Endothelial cell (in vitro differentiated cells): Measurements from ENCODE around the gene FAM9C. TPM values are rescaled to one million over a fixed set of nuclear protein-coding genes. Genes with fewer than 3 reads are reported as not detected.

Experiments
- DNase-seq: peaks from one replicate; pipeline ENCODE4 v3.0.0; 2021; ENCODE audit warnings: low spot score
- H3K27ac Mint-ChIP-seq: one replicate; pipeline ENCODE4 v1.8.0; 2021; ENCODE audit warnings: mixed read lengths, inconsistent platforms; ENCODE audit not compliant: unreplicated experiment
- H3K27me3 Mint-ChIP-seq: one replicate; pipeline ENCODE4 v1.8.0; 2021; ENCODE audit warnings: mild to moderate bottlenecking, moderate library complexity, mixed read lengths, inconsistent platforms; ENCODE audit not compliant: unreplicated experiment
- H3K36me3 Mint-ChIP-seq: one replicate; pipeline ENCODE4 v1.8.0; 2021; ENCODE audit warnings: mild to moderate bottlenecking, low read depth, mixed read lengths, inconsistent platforms; ENCODE audit not compliant: unreplicated experiment
- H3K4me1 Mint-ChIP-seq: one replicate; pipeline ENCODE4 v1.8.0; 2021; ENCODE audit warnings: mild to moderate bottlenecking, mixed read lengths, inconsistent platforms; ENCODE audit not compliant: unreplicated experiment
- H3K4me3 Mint-ChIP-seq: one replicate; pipeline ENCODE4 v1.8.0; 2021; ENCODE audit warnings: mild to moderate bottlenecking, mixed read lengths, inconsistent platforms; ENCODE audit not compliant: unreplicated experiment
- H3K9me3 Mint-ChIP-seq: one replicate; pipeline ENCODE4 v1.8.0; 2021; ENCODE audit warnings: mixed read lengths, inconsistent platforms; ENCODE audit not compliant: unreplicated experiment
- CTCF ChIP-seq: fragments of 200-600 bp; sonication (generic); IDR thresholded peaks from one replicate; pipeline ENCODE4 v1.5.0; 2021; ENCODE audit warnings: antibody characterized with exemption; ENCODE audit not compliant: unreplicated experiment
- total RNA-seq: library from RNA; stranded (reverse); fragmentation: NEBNext Ultra II Directional; extraction: Animal tissue kit (Norgen Biotek cat#: 25700); gene quantifications from one replicate; pipeline ENCODE4 v1.2.1, GENCODE V29; 2021; ENCODE audit not compliant: unreplicated experiment

Gene FAM9C
- total RNA-seq, 1 donor from 2014 or later: not detected

DNA sequence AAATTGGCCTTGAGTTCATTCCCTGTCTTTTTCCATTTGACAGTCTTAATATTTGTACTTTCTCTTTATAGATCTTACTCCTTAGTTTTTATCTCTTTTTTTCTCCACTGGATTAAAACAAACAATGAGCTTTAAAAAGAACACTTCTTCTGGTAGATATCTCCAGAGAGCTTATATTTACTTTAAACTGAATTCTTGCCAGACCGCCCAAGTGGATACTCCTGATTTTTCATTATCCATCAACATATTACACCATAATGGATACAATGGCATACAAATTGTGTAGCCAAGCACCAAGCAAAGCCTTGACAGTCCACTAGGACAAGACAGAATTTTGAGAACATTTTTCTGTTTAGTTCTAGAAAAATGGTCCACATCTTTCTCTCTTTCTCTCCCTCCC, 50.6 kb downstream of the FAM9C start:
- DNase-seq: no peak
- Mint-ChIP-seq H3K4me3 (no peak overlapping the region), H3K36me3 (no peaks in the 10 kb centered on the region), H3K27ac (no peak overlapping the region), H3K27me3 (no peaks in the 10 kb centered on the region), H3K9me3 (no peaks in the 10 kb centered on the region), H3K4me1 (peaks cover 10% of the 10 kb centered on the region)
- TF ChIP-seq CTCF: no peak

GRCh38 chrX:12992544-12993118, 51.8 kb downstream of the FAM9C start:
- H3K36me3 Mint-ChIP-seq: no peaks in the 10 kb centered on the region
- DNase-seq: no peak
- no peaks in the 10 kb centered on the region for H3K27me3 Mint-ChIP-seq
- H3K4me3 Mint-ChIP-seq: no peak overlapping the region
- H3K9me3 Mint-ChIP-seq: no peaks in the 10 kb centered on the region
- H3K4me1 Mint-ChIP-seq: peaks cover under 1% of the 10 kb centered on the region
- no peak overlapping the region for H3K27ac Mint-ChIP-seq
- TF ChIP-seq CTCF: no peak

DNA sequence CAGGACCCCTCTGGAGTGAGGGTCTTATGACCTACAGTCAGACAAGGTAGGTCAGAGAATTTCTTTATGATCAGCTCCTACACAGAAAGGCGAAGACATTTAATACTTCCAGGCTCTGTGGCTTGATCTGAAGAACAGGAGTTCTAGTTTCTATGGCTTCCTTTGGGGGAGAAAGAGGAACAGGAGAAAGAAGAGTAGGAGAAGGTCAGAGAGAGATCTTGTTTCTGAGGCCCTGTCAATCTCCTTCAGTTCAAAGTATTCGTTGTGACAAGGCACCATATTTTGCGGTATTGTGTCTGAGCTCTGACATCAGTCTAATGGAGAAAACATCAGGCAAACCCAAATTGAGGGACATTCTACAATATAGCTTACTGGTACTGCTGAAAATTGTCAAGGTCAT, 52.8 kb downstream of the FAM9C start:
- Mint-ChIP-seq H3K4me1 (no peaks in the 10 kb centered on the region), H3K9me3 (no peaks in the 10 kb centered on the region), H3K27ac (no peak overlapping the region), H3K36me3 (peaks cover 3% of the 10 kb centered on the region), H3K27me3 (no peaks in the 10 kb centered on the region), H3K4me3 (no peak overlapping the region)
- TF ChIP-seq CTCF: no peak
- DNase-seq: no peak

DNA sequence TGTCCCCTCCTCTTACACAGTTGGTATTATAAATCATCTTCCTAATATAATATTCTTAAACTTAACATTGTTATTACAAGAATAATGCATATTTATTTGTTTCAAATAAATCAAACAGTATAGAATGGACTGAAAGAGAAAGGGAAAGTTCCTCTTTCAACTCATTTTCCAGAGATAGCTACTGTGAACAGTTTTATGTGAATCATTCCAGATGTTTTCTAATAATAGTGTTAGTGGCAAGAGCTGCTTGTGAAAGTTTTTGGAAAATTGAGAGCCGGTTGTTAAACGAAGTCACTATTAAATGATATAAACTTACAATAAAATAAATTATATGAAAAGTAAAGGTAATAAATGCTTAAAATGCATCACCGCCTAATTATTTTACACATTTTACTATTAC, 55.0 kb downstream of the FAM9C start:
- H3K9me3 Mint-ChIP-seq: no peaks in the 10 kb centered on the region
- no peak for DNase-seq
- H3K27me3 Mint-ChIP-seq: peaks cover 1% of the 10 kb centered on the region
- no peak overlapping the region for H3K27ac Mint-ChIP-seq
- no peak for TF ChIP-seq CTCF
- H3K4me3 Mint-ChIP-seq: no peak overlapping the region
- H3K4me1 Mint-ChIP-seq: no peaks in the 10 kb centered on the region
- peaks cover 7% of the 10 kb centered on the region for H3K36me3 Mint-ChIP-seq

GRCh38 chrX:12988797-12989196, 55.6 kb downstream of the FAM9C start:
- H3K4me1 Mint-ChIP-seq: peaks cover under 1% of the 10 kb centered on the region
- H3K9me3 Mint-ChIP-seq: no peaks in the 10 kb centered on the region
- H3K36me3 Mint-ChIP-seq: peaks cover 7% of the 10 kb centered on the region
- H3K27me3 Mint-ChIP-seq: peaks cover 1% of the 10 kb centered on the region
- H3K4me3 Mint-ChIP-seq: no peak overlapping the region
- H3K27ac Mint-ChIP-seq: no peak overlapping the region
- DNase-seq: no peak
- no peak for TF ChIP-seq CTCF
